Measurements from ENCODE around the gene CDC25C.
"Not testable (repeated sequence)": the region's sequence is repeated elsewhere in the genome, so short reads cannot be mapped to it uniquely, and the experiment has no call there.

CDC25C gene

DNA sequence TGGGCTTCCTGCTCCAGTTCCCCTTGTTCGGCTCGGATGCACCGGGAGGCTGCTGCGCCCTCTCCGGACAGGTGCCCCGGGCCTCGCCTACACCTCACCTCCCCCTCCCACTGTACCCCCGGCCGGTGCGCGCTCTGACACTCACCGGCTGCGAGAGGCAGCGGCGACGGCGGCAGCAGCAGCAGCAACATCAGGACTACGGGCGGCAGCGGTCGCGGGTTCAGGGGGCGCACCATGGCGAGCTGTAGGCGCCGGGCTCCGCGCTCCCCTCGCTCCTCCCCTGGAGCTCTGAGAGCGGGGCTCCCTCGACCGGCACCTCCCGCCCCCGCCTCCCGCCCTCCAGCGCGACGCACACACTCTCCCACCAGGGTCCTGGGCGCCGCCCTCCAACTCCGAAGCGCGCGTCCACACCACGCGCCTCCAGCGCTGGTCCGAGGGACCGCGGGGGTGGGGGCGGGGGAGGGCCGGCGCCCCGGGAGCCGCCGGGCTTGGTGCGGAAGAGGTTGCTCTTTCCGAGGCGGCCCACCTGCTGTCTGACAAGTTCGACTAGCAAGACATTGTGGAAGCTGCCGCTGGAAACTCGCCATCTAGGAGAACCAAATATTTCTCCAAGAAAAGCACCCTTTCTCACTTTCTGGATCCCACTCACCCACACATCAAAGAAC lies 57.3 kb downstream of the CDC25C start, which contains the start of gene GFRA3:
Gene GFRA3, minus strand, starts transcription at position 433 of the 665 bp plus-strand sequence. Its CDS starts 197 bp downstream, at position 236.
- DNase-seq: no peak

DNA sequence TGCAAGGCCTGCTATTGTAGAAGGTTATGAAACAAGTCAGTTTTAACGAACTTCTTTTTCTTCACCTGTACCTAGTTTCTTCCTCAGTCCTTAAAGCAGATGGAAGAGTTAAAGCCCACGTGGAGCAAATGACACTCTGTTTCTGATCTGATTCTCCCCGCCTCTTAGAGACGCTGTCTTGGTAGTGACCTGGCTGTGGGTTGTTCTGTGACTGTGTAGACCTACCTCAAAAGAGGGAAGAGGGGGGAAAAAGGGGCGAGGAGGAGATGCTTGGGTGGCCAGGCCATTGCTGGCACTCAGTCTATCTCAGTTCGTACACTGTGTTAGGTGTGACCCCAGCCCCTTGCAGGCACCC lies 57.8 kb downstream of the CDC25C start:
- DNase-seq: no peak

DNA sequence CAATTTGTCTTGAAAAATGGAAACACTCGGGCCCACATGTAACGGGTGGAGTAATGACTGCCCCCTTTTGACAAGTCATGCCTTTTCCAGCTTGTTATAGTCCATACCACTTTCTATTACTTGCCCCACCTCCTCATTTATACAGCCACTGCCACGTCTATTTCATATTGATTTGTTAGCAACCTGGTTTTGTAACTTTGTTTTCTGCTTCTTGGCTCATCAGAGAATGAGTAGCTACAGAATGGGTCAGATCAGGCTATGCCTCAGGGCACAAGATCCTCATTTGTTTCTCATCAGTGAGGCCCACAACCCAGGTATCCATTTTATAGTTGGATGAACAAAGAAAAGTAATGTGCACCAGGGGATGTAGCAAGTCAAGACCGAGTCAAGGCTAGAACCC lies 58.9 kb downstream of the CDC25C start:
- no peak for DNase-seq

DNA sequence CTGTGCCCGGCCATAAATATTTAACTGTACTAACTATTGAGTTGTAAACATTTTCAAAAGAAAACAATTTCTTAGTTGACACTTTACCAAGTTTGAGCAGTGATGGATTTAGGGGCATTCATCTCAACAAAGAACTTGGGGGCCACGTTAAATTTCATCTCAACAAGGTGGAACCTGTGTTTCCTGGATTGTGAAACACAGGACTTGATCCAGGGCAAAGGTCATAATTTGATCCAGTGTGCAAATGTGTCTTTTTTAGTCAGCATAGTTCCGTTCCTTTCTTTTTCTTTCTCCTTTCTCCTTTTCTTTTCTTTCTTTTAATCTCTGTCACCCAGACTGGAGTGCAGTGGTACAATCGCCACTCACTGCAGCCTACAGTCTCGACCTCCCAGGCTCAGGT lies 60.3 kb downstream of the CDC25C start:
- no peak for DNase-seq

DNA sequence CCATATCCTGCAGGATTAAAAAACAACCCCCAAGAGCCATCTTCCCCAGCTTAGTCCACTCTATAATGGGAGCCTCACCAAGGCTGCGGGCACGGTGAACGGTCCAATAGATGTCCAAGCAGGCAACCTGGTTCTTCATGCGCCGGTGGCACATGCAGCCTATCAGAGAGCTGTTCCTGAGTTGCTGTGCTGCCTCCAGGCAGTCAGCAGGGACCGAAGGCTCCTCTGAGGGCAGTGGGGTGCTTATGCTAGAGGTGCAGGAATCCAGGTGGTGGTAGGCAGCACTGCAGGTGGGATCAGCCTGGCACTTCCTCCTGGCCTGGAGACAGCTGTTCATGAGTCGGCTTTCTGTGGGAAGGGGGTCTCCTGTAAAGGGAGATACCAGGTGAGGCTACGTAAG lies 67.4 kb downstream of the CDC25C start:
- no peak for DNase-seq

DNA sequence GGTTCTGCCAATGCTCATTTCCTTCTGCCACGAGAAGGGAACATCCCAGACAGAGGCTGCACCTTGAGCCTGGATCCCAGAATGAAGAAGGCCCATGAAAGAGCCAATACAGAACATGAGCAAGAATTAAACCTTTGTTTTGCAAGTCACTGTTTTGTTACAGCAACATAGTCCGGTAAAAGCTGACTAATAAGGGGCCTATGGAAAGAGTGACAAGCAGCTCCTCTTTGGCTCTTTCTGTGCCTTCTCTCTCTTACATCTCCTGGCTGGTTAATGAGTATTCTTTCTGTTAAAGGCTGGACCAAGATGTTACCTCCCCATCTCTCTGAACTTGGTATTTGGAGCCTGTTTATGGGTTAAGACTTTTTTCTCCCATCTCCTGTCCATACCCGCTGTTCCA lies 68.0 kb downstream of the CDC25C start:
- DNase-seq: no peak

DNA sequence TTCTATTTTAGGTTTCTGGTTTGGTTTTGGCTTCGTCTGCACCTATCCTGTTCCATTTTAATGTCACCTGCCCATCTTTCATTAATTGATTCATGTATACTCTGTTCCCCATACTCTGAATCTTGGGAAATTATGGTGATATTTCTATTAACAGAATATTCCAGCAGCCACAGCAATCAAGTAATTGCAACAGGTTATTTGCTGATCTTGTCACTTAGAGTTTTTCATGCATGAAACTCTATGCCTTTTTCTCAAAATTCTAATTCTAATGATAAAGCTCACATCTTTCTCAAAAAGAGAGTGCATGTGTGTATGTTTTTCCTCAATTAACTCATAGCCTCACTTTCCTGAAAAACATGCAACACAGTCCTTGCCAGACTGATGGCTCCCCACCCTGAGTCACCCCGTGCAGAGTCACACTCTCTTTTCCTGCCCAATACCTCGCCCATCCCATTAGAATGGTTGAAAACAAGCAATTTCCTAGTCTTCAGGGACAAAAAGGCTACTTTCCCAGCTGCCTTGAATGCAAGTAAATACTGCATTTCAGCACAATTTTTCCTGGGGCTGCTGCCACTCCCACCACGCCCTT lies 72.8 kb downstream of the CDC25C start:
- DNase-seq: no peak

DNA sequence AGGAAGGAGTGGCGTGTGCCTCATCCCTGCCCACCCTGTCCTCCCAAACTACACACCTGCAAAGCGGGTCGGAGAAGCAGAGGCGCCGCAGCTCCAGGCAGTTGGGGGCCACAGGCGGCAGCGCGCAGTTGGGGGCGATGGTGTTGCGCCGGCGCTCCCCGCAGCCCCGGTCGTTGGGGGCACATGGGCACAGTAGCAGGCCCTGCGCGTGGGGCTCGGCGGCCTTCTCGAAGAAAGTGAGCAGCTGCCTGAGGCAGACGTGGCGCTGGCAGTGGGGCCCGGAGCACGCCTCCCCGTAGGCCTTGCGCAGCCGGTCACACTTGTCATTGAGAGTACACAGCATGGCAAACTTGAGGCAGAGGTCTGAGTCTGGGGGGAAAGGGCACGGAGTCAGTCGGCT lies 74.0 kb downstream of the CDC25C start:
- no peak for DNase-seq

DNA sequence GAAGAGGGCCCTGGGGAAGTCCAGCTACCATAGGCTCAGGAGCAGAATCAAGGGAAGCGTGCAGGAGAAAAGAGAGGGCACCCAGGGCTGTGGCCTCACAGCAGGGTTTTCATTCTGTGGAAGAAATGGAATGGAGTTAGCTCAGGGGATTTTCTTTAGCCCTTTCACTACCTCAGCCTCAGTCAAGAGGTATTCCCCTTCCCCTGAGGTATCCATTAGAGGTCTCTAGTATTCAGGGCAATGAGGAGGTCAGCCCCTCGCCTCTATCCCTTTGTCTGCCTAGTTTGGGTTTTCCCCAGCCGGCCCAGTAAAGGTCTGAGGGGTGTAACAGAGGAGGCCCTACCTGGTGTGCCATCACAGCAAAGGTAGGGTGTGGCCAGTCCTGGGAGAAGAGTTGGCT lies 78.7 kb downstream of the CDC25C start:
- no peak for DNase-seq

DNA sequence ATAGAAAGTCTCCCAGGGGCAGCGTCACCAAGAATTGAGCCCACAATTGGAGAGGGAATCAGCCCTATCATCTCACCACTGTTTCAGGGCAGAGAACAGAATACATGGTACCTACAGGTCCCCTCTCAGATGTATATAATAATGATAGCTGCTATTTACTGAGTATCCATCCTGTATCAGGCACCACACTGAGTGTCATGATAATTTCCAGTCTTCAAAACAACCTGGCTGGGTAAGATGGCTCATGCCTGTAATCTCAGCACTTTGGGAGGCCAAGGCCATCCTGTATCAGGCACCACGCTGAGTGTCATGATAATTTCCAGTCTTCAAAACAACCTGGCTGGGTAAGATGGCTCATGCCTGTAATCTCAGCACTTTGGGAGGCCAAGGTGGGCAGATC lies 83.8 kb downstream of the CDC25C start:
- not testable (repeated sequence) for DNase-seq

DNA sequence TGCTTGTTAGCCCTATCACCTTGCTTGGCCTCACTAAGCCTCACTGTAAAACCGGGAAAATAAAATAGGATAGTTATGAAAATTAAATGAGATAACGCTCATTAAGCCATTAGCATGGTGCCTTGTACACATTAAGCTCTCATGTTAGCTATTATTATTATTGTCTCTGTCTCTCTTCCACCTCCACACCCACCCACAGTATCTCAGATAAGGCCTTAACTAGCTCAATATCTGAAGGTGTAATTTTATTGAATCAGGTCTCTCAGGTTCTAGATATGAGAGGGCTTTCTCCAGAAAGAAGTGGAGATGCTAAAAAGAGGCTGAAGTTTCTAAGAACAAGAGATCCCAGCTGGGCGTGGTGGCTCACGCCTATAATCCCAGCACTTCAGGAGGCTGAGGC lies 84.8 kb downstream of the CDC25C start:
- DNase-seq: no peak

DNA sequence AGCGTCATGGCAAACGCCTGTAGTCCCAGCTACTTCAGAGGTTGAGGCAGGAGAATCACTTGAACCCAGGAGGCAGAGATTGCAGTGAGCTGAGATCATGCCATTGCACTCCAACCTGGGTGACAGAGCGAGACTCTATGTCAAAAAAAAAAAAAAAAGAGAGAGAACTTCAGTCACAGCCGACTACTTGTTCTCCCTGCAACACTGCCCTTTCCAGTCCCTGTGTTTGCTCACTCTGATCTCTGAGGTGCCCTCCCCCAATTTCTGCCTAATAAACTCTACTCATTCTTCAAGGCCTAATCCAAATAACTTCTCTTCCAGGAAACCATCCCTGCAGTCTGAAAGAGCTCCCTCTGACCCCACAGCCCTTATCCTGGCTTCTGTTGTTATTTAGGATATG lies 85.3 kb downstream of the CDC25C start:
- no peak for DNase-seq

DNA sequence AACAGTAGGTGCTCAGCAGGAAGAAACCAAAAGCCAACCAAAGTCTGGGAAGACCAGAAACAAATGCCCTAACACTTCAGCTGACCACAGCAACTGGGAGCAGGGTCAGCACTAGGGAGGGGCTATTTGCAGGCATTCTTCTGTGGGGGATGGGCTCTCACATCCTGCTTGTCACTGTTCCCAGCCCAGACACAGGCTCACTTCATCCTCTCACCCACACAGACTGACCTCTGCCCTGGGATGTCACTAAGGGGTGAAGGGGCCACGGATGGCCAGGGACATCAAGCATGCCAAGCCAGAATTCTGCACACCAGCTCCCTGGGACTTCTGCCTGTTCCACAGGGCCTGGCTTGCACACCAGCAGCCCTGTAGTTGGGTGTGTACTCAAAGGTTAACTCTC lies 85.9 kb downstream of the CDC25C start:
- DNase-seq: no peak

DNA sequence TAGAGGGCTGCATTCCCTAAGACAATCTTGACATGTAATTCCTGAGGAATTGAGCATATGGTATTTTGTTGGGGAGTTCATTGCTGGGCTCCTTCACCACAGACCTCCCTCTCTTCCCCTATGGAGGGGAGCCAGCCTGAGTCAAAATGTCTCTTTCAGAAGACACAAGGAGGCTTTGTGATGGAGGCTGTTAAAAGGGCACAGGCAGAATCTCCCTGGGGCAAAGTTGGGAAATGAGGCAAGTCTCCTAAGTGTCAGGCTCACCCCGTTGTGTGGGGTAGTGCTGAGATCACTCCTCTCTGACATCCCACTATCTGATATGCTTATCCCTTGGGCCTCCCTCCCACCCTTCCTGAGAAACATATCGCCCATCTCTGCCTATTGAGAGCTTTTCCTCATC lies 87.8 kb downstream of the CDC25C start:
- DNase-seq: no peak

DNA sequence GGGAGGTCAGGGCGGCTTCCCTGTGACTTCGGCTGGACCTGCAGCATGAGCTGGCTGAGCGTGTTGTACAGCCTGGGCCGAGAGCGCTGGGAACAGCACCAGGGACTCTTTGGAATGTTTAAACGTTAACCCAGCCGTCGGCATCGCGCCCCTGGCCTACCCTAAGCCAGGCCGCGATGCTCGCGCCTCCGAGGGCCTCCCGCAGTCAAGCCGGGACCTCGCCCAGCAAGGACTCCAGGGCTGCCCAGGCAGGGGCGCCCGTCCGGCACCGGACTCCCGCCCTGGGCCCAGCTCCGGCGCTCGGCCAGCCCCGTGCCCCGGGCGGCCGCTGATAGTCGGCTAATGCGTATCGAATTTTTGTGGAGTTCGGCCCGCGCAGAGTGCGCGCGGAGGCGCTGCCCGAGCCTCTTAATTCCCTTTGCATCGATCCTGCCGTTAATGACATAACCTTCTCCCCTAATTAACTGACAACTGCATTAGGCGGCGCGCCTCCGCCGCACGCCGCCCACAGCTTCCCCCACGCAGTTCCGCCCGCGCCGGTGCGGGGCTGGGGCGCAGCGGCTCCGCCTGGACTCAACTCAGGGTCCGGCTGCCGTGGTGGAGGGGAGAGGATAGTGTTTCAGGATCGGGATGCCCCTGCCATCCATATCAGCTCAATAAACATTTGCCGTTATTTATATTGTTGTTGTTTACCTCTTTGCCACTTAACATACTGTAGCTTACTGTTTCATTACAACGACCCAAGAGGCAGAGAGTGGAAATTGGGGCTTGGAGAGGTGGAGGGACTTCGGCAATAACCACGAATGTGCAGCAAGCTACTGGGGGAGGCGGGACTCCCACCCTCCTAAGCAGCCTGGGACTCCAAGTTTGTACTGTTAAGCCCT lies 89.7 kb downstream of the CDC25C start:
- DNase-seq: no peak

DNA sequence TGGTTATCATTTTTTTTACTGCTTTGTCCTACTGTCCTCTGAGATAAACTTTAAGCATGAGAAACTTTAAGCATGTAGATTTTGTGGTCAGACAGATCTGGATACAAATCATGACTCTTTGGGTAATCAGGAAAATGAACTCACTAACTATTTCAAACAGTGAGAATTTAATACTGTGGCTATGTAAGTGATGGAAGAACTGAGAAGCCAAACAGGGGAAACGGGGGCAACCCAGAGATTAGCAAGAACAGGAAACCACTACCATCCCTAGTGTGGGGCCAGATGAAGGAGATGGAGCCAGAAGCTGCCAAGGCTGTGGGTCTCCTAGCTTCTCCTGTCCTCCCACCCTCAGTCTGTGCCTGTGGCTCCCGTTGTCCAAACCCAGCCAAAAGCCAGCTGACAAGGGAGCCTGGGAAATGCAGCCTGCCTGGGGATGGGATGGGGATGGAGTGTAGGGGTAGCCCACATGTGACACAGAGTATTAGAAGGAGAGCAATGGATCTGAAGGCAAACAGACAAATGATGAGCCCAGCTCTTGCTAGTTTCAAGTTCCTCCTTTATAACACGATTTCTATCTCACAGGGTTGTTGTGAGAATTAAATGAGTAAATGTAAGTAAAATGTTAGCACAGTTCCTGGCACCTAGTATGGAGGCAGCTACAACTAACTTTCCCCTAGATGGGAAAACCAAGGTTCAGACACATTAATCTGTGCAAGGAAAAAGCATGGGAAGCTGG lies 90.8 kb downstream of the CDC25C start:
- no peak for DNase-seq

DNA sequence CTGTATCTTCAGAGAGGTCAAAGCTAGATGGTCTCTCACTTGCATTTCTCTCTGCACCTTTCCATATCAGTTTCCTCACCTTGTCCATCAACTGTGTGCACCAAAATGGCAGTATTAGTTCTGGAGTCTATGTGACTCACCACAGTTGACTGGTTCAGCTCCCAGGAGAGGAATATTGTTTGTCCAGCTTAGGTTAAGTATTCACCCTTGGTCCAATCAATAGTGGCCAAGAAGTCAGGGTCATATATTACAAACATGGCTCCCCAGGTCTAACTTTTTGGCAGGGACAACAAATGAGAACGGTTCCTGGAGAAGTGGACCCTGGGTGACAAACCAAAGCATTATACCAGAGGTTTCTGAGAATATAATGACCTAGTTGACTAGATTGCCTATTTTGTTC lies 93.6 kb downstream of the CDC25C start:
- DNase-seq: no peak
